GM23338 (cell line): ENCODE measurements around the gene YPEL1. TPM values are rescaled to one million over a fixed set of nuclear protein-coding genes. Genes with fewer than 3 reads are reported as not detected.

Experiments
- ATAC-seq: fragments of 200-7000 bp; cut with Tn5 transposase; 3 replicates; pipeline ENCODE4 v1.9.1; 2020
- DNase-seq: peaks from one replicate; pipeline ENCODE4 v3.0.0-alpha.2; 2015; ENCODE audit warnings: low spot score
- H2AFZ ChIP-seq: fragments of 200-600 bp; sonication (generic); 2 replicates; pipeline ENCODE4 v1.8.0; 2016; ENCODE audit warnings: antibody characterized with exemption, mild to moderate bottlenecking, moderate library complexity
- H3F3A ChIP-seq: fragments of 200-600 bp; sonication (generic); replicated peaks from 2 replicates; pipeline ENCODE4 v1.8.0; 2017; ENCODE audit warnings: antibody characterized with exemption, mixed run types, low read depth
- H3K27ac ChIP-seq: fragments of 200-600 bp; sonication (generic); 2 replicates; pipeline ENCODE4 v1.6.1; 2016; ENCODE audit warnings: low read depth
- H3K27me3 ChIP-seq: fragments of 200-600 bp; sonication (generic); 2 replicates; pipeline ENCODE4 v1.8.0; 2016; ENCODE audit warnings: mild to moderate bottlenecking, mixed run types, moderate library complexity; ENCODE audit not compliant: insufficient read depth
- H3K36me3 ChIP-seq: fragments of 200-600 bp; sonication (generic); 2 replicates; pipeline ENCODE4 v1.8.0; 2016; ENCODE audit warnings: mild to moderate bottlenecking; ENCODE audit not compliant: insufficient read depth
- H3K4me1 ChIP-seq: fragments of 200-600 bp; sonication (generic); 2 replicates; pipeline ENCODE4 v1.8.0; 2016; ENCODE audit warnings: mild to moderate bottlenecking, moderate library complexity; ENCODE audit not compliant: insufficient read depth
- H3K4me2 ChIP-seq: fragments of 200-600 bp; sonication (generic); 2 replicates; pipeline ENCODE4 v1.7.1; 2017; ENCODE audit warnings: mixed run types
- H3K4me3 ChIP-seq: fragments of 200-600 bp; sonication (generic); 2 replicates; pipeline ENCODE4 v1.6.1; 2016; ENCODE audit warnings: mixed run types
- H3K79me2 ChIP-seq: fragments of 200-600 bp; sonication (generic); replicated peaks from 2 replicates; pipeline ENCODE4 v1.8.0; 2017; ENCODE audit warnings: mild to moderate bottlenecking; ENCODE audit not compliant: insufficient read depth
- H3K9me2 ChIP-seq: fragments of 200-600 bp; sonication (generic); 2 replicates; pipeline ENCODE4 v1.8.0; 2017; ENCODE audit not compliant: insufficient read depth
- H4K20me1 ChIP-seq: fragments of 200-600 bp; sonication (generic); replicated peaks from 2 replicates; pipeline ENCODE4 v1.8.0; 2017; ENCODE audit warnings: mild to moderate bottlenecking; ENCODE audit not compliant: insufficient read depth
- H3K27ac Mint-ChIP-seq: 2 replicates; pipeline ENCODE4 v1.8.0; 2020; ENCODE audit warnings: inconsistent platforms, mild to moderate bottlenecking, moderate library complexity, mixed read lengths
- H3K27me3 Mint-ChIP-seq: 3 replicates; pipeline ENCODE4 v1.8.0; 2022; ENCODE audit warnings: low read depth, mild to moderate bottlenecking, moderate library complexity, mixed read lengths, inconsistent platforms; ENCODE audit not compliant: insufficient read depth, poor library complexity
- H3K36me3 Mint-ChIP-seq: 3 replicates; pipeline ENCODE4 v1.8.0; 2021; ENCODE audit warnings: low read depth, mild to moderate bottlenecking, inconsistent platforms, moderate library complexity, mixed read lengths
- H3K4me1 Mint-ChIP-seq: 3 replicates; pipeline ENCODE4 v1.8.0; 2020; ENCODE audit warnings: mild to moderate bottlenecking, inconsistent platforms, mixed read lengths
- H3K4me3 Mint-ChIP-seq: 3 replicates; pipeline ENCODE4 v1.8.0; 2021; ENCODE audit warnings: moderate library complexity, mild to moderate bottlenecking, inconsistent platforms, mixed read lengths
- H3K9me3 Mint-ChIP-seq: 3 replicates; pipeline ENCODE4 v1.8.0; 2020; ENCODE audit warnings: moderate library complexity, mild to moderate bottlenecking, inconsistent platforms, mixed read lengths
- CREB1 ChIP-seq: fragments of 250-450 bp; sonication (Bioruptor Pico); IDR thresholded peaks from 2 replicates; pipeline ENCODE4 v1.5.0; 2020; ENCODE audit warnings: low read depth, mild to moderate bottlenecking, moderate library complexity
- EZH2 ChIP-seq: fragments of 200-600 bp; sonication (generic); IDR thresholded peaks from one replicate; pipeline ENCODE4 v1.8.0; 2017; ENCODE audit warnings: antibody characterized with exemption, mild to moderate bottlenecking, low read depth; ENCODE audit not compliant: unreplicated experiment
- EZH2phosphoT487 ChIP-seq: fragments of 200-600 bp; sonication (generic); IDR thresholded peaks from one replicate; pipeline ENCODE4 v1.8.1; 2018; ENCODE audit warnings: antibody characterized with exemption; ENCODE audit not compliant: unreplicated experiment
- JUNB ChIP-seq: IDR thresholded peaks from one replicate; pipeline ENCODE4 v1.6.1; 2016; ENCODE audit warnings: antibody characterized with exemption; ENCODE audit not compliant: unreplicated experiment
- NANOG ChIP-seq: IDR thresholded peaks from 2 replicates; pipeline ENCODE4 v1.6.1; 2016; ENCODE audit warnings: antibody characterized with exemption, borderline replicate concordance
- POLR2AphosphoS5 ChIP-seq: IDR thresholded peaks from 2 replicates; pipeline ENCODE4 v1.6.1; 2016; ENCODE audit warnings: antibody characterized with exemption, low read depth
- STAT1 ChIP-seq: IDR thresholded peaks from one replicate; pipeline ENCODE4 v1.6.1; 2016; ENCODE audit warnings: antibody characterized with exemption; ENCODE audit not compliant: unreplicated experiment
- ZNF114 ChIP-seq: fragments of 250-450 bp; sonication (Bioruptor Pico); IDR thresholded peaks from 2 replicates; pipeline ENCODE4 v1.5.0; 2020; ENCODE audit warnings: mild to moderate bottlenecking, moderate library complexity
- ZNF331 ChIP-seq: fragments of 250-450 bp; sonication (Bioruptor Pico); IDR thresholded peaks from 2 replicates; pipeline ENCODE4 v1.5.0; 2020; ENCODE audit warnings: low read depth, mild to moderate bottlenecking, moderate library complexity
- polyA plus RNA-seq: library from polyadenylated mRNA; unstranded; fragments of >200 nt; fragmentation: Nextera tagmentation; extraction: Ambion mirVana; gene quantifications from 2 replicates; pipeline ENCODE4 v1.2.1, GENCODE V29; 2016
- total RNA-seq: library from RNA; depleted of rRNA; stranded (reverse); fragments of >200 nt; shearing (Covaris generic); gene quantifications from 2 replicates; pipeline ENCODE4 v1.2.3, GENCODE V29; 2014
- TF ChIP-seq, protein P1 (sequence below): IDR thresholded peaks from 2 replicates; pipeline ENCODE4 v1.6.1; 2016; ENCODE audit warnings: antibody characterized with exemption
- TF ChIP-seq, protein P2 (sequence below): fragments of 250-450 bp; sonication (Bioruptor Pico); IDR thresholded peaks from 2 replicates; pipeline ENCODE4 v1.5.0; 2020; ENCODE audit warnings: mild to moderate bottlenecking, moderate library complexity
- TF ChIP-seq, protein P3 (sequence below), 2 experiments: fragments of 200-600 bp in 1 of 2; sonication (generic) in 1 of 2; conservative IDR thresholded peaks; 2 replicates each; pipeline versions ENCODE4 v1.5.1 to v1.6.1; 2016 to 2017; ENCODE audit warnings: antibody characterized with exemption in 2 of 2, low read depth in 2 of 2, mild to moderate bottlenecking in 2 of 2, moderate library complexity in 1 of 2

YPEL1 gene
- total and polyA plus RNA-seq, 2 experiments from 2014 or later: 4.4 to 6.0 TPM

DNA sequence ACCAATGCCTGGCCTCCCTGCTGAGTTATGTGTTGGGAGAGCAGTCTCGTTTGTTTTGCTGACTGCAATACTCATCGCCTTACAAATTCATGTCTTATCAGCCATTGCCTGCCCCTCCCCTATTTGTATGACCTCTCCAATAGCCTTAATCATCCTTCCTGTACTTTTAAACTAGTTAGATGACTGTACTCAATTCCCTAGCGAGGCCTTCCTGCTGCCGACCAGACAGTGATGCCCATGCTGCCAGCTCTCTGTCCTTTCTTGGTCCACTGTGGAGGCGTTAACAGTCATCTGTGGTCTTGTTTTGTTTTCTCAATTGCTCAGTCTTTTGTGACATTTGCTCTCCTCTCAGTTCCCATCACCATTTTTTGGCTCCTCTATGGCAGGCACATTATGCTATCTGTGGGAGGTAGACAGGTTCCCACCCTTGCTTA, 20.3 kb upstream of the YPEL1 start:
- Histone ChIP-seq H3K4me3 (no peak overlapping the region), H3K9me2 (no peaks in the 10 kb centered on the region), H3K4me1 (no peaks in the 10 kb centered on the region), H3K27me3 (no peaks in the 10 kb centered on the region), H4K20me1 (0 out of 2 replicates have a peak, but pooled peaks cover 12% of the 10 kb centered on the region), H3K79me2 (no peaks in the 10 kb centered on the region), H2AFZ (no peak overlapping the region), H3K27ac (peak overlapping the region; percentile 72; the same call in 1 of the 2 replicates), H3K4me2 (no peak overlapping the region), H3F3A (peaks cover 6% of the 10 kb centered on the region; the same call in 1 of the 2 replicates), H3K36me3 (no peaks in the 10 kb centered on the region)
- TF ChIP-seq POLR2AphosphoS5 (no peak), NANOG (no peak)
- Mint-ChIP-seq H3K27me3 (peaks cover 12% of the 10 kb centered on the region), H3K9me3 (no peaks in the 10 kb centered on the region), H3K27ac (no peak overlapping the region), H3K4me3 (no peak overlapping the region), H3K4me1 (peaks cover 8% of the 10 kb centered on the region; the same call in 2 of the 3 replicates), H3K36me3 (peaks cover 11% of the 10 kb centered on the region)
- DNase-seq (no peak), ATAC-seq (no peak)

DNA sequence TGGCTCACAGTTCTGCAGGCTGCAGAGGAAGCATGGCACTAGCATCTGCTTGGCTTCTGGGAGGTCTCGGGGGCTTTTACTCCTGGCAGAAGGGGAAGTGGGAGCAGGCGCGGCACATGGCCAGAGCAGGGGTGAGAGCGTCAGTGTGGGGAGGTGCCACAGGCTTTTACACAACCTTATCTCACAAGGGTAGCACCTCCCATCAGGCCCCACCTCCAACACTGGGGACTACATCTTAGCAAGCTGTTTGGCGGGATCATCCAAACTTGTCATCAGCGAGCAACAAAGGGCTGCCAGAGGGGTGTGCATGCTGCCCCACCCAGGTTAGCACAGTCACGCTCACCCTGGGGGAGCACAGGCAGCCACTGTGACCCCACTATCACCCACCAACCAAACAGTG, 18.9 kb upstream of the YPEL1 start:
- H2AFZ ChIP-seq: no peak overlapping the region
- H3K4me1 ChIP-seq: no peaks in the 10 kb centered on the region
- Mint-ChIP-seq H3K27ac (peak overlapping the region; percentile 56; the same call in 1 of the 2 replicates), H3K4me3 (no peak overlapping the region), H3K4me1 (peaks cover 8% of the 10 kb centered on the region; the same call in 2 of the 3 replicates), H3K27me3 (peaks cover 12% of the 10 kb centered on the region), H3K9me3 (no peaks in the 10 kb centered on the region; the same call in 2 of the 3 replicates), H3K36me3 (peaks cover 8% of the 10 kb centered on the region)
- H3K4me2 ChIP-seq: no peak overlapping the region
- peaks cover 6% of the 10 kb centered on the region; the same call in 1 of the 2 replicates for H3F3A ChIP-seq
- H3K4me3 ChIP-seq: no peak overlapping the region
- H3K27me3 ChIP-seq: no peaks in the 10 kb centered on the region
- H3K79me2 ChIP-seq: no peaks in the 10 kb centered on the region
- peak; percentile 52 for ATAC-seq
- no peak for DNase-seq
- no peaks in the 10 kb centered on the region for H3K9me2 ChIP-seq
- H3K36me3 ChIP-seq: no peaks in the 10 kb centered on the region
- 0 out of 2 replicates have a peak, but pooled peaks cover 11% of the 10 kb centered on the region for H4K20me1 ChIP-seq
- H3K27ac ChIP-seq: no peak overlapping the region
- TF ChIP-seq CREB1 (CRISPR knock-in tag): no peak
- TF ChIP-seq ZNF331 (CRISPR knock-in tag): no peak
- TF ChIP-seq NANOG: no peak
- TF ChIP-seq JUNB: no peak
- TF ChIP-seq EZH2: no peak
- TF ChIP-seq, protein P1, sequence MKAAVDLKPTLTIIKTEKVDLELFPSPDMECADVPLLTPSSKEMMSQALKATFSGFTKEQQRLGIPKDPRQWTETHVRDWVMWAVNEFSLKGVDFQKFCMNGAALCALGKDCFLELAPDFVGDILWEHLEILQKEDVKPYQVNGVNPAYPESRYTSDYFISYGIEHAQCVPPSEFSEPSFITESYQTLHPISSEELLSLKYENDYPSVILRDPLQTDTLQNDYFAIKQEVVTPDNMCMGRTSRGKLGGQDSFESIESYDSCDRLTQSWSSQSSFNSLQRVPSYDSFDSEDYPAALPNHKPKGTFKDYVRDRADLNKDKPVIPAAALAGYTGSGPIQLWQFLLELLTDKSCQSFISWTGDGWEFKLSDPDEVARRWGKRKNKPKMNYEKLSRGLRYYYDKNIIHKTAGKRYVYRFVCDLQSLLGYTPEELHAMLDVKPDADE: no peak
- TF ChIP-seq STAT1: no peak
- TF ChIP-seq POLR2AphosphoS5: no peak
- TF ChIP-seq, protein P2, sequence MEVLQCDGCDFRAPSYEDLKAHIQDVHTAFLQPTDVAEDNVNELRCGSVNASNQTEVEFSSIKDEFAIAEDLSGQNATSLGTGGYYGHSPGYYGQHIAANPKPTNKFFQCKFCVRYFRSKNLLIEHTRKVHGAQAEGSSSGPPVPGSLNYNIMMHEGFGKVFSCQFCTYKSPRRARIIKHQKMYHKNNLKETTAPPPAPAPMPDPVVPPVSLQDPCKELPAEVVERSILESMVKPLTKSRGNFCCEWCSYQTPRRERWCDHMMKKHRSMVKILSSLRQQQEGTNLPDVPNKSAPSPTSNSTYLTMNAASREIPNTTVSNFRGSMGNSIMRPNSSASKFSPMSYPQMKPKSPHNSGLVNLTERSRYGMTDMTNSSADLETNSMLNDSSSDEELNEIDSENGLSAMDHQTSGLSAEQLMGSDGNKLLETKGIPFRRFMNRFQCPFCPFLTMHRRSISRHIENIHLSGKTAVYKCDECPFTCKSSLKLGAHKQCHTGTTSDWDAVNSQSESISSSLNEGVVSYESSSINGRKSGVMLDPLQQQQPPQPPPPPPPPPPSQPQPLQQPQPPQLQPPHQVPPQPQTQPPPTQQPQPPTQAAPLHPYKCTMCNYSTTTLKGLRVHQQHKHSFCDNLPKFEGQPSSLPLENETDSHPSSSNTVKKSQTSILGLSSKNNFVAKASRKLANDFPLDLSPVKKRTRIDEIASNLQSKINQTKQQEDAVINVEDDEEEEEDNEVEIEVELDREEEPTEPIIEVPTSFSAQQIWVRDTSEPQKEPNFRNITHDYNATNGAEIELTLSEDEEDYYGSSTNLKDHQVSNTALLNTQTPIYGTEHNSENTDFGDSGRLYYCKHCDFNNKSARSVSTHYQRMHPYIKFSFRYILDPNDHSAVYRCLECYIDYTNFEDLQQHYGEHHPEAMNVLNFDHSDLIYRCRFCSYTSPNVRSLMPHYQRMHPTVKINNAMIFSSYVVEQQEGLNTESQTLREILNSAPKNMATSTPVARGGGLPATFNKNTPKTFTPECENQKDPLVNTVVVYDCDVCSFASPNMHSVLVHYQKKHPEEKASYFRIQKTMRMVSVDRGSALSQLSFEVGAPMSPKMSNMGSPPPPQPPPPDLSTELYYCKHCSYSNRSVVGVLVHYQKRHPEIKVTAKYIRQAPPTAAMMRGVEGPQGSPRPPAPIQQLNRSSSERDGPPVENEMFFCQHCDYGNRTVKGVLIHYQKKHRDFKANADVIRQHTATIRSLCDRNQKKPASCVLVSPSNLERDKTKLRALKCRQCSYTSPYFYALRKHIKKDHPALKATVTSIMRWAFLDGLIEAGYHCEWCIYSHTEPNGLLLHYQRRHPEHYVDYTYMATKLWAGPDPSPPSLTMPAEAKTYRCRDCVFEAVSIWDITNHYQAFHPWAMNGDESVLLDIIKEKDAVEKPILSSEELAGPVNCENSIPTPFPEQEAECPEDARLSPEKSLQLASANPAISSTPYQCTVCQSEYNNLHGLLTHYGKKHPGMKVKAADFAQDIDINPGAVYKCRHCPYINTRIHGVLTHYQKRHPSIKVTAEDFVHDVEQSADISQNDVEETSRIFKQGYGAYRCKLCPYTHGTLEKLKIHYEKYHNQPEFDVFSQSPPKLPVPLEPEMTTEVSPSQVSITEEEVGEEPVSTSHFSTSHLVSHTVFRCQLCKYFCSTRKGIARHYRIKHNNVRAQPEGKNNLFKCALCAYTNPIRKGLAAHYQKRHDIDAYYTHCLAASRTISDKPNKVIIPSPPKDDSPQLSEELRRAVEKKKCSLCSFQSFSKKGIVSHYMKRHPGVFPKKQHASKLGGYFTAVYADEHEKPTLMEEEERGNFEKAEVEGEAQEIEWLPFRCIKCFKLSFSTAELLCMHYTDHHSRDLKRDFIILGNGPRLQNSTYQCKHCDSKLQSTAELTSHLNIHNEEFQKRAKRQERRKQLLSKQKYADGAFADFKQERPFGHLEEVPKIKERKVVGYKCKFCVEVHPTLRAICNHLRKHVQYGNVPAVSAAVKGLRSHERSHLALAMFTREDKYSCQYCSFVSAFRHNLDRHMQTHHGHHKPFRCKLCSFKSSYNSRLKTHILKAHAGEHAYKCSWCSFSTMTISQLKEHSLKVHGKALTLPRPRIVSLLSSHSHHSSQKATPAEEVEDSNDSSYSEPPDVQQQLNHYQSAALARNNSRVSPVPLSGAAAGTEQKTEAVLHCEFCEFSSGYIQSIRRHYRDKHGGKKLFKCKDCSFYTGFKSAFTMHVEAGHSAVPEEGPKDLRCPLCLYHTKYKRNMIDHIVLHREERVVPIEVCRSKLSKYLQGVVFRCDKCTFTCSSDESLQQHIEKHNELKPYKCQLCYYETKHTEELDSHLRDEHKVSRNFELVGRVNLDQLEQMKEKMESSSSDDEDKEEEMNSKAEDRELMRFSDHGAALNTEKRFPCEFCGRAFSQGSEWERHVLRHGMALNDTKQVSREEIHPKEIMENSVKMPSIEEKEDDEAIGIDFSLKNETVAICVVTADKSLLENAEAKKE (CRISPR knock-in tag): no peak
- no peak for TF ChIP-seq ZNF114 (CRISPR knock-in tag)
- no peak for TF ChIP-seq EZH2phosphoT487
- TF ChIP-seq, protein P3, sequence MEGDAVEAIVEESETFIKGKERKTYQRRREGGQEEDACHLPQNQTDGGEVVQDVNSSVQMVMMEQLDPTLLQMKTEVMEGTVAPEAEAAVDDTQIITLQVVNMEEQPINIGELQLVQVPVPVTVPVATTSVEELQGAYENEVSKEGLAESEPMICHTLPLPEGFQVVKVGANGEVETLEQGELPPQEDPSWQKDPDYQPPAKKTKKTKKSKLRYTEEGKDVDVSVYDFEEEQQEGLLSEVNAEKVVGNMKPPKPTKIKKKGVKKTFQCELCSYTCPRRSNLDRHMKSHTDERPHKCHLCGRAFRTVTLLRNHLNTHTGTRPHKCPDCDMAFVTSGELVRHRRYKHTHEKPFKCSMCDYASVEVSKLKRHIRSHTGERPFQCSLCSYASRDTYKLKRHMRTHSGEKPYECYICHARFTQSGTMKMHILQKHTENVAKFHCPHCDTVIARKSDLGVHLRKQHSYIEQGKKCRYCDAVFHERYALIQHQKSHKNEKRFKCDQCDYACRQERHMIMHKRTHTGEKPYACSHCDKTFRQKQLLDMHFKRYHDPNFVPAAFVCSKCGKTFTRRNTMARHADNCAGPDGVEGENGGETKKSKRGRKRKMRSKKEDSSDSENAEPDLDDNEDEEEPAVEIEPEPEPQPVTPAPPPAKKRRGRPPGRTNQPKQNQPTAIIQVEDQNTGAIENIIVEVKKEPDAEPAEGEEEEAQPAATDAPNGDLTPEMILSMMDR (conservative IDR thresholded peaks at IDR 0.05; ENCODE audit: low read depth in 2 of 2): no peak
